ENCODE measurements around the gene RAB26.
"Not testable (repeated sequence)": the region's sequence is repeated elsewhere in the genome, so short reads cannot be mapped to it uniquely, and the experiment has no call there.

DNA sequence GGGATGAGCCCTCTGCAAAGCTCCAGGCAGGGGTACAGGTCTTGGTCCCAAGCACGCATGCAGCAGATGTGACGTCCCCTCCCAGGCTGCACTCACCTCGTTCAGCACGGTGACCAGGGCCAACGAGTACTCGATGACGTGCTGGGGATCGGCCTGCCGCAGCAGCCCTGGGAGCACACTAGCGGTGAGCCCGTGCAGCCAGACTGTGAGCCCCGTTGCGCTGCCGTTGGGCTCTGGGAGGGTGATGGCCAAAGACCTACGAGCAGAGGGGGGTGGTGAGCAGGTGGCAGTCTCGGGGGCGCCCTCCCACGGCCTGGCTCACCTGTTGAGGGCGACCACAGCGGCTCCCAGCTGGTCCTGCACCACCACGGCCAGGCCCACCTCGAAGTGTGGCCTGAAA is 42.7 kb upstream of the RAB26 start:
- TF ChIP-seq, protein P1, sequence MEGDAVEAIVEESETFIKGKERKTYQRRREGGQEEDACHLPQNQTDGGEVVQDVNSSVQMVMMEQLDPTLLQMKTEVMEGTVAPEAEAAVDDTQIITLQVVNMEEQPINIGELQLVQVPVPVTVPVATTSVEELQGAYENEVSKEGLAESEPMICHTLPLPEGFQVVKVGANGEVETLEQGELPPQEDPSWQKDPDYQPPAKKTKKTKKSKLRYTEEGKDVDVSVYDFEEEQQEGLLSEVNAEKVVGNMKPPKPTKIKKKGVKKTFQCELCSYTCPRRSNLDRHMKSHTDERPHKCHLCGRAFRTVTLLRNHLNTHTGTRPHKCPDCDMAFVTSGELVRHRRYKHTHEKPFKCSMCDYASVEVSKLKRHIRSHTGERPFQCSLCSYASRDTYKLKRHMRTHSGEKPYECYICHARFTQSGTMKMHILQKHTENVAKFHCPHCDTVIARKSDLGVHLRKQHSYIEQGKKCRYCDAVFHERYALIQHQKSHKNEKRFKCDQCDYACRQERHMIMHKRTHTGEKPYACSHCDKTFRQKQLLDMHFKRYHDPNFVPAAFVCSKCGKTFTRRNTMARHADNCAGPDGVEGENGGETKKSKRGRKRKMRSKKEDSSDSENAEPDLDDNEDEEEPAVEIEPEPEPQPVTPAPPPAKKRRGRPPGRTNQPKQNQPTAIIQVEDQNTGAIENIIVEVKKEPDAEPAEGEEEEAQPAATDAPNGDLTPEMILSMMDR (IDR thresholded peaks at IDR 0.05), result not testable (repeated sequence)
- not testable (repeated sequence) for TF ChIP-seq EZH2phosphoT487, EZH2 (IDR thresholded peaks at IDR 0.05)

Data from neural progenitor cell (in vitro differentiated cells).